Common myeloid progenitor, CD34-positive (primary cell): ENCODE measurements around the gene RABGAP1.
A peak's percentile ranks its signal among the peaks of the same experiment; 100 is the strongest.

Experiments
- CTCF ChIA-PET: fragments of 350-600 bp; sonication (Branson Sonifier 250); formaldehyde crosslinking; loops from one replicate; lab custom pipeline; 2021; ENCODE audit warnings: antibody characterized with exemption; lab: Charles Lee
- POLR2A ChIA-PET: fragments of 350-600 bp; sonication (Branson Sonifier 250); formaldehyde crosslinking; loops from one replicate; lab custom pipeline; 2021; ENCODE audit warnings: antibody characterized with exemption; lab: Charles Lee
- DNase-seq, 3 donors: peaks; one replicate each; pipeline versions ENCODE4 v3.0.0 to v3.0.0-alpha.2; 2013
- H3K27ac ChIP-seq, 2 experiments: 1 replicate in 1 of 2; 2 replicates in 1 of 2; pipeline ENCODE4 v1.7.0; 2013; ENCODE audit warnings: inconsistent platforms in 2 of 2, low read length in 2 of 2, mild to moderate bottlenecking in 2 of 2, low read depth in 1 of 2, moderate library complexity in 1 of 2; ENCODE audit not compliant: severe bottlenecking in 2 of 2, insufficient read depth in 1 of 2, poor library complexity in 1 of 2
- H3K27me3 ChIP-seq, 5 experiments: replicated peaks in 2 of 5; 1 replicate in 3 of 5; 2 replicates in 2 of 5; pipeline versions ENCODE4 v1.6.1 to v1.7.0; 2013; ENCODE audit warnings: low read length in 4 of 5, mild to moderate bottlenecking in 2 of 5, moderate library complexity in 2 of 5, inconsistent platforms in 1 of 5; ENCODE audit not compliant: insufficient read depth in 5 of 5, control insufficient read depth in 4 of 5
- H3K36me3 ChIP-seq, 4 experiments: 1 replicate in 2 of 4; 2 replicates in 2 of 4; pipeline versions ENCODE4 v1.6.1 to v1.7.0; 2013; ENCODE audit warnings: low read length in 3 of 4, control low read depth in 1 of 4, mild to moderate bottlenecking in 1 of 4; ENCODE audit not compliant: control insufficient read depth in 4 of 4, insufficient read depth in 4 of 4
- H3K4me1 ChIP-seq, 4 experiments: 1 replicate in 3 of 4; 2 replicates in 1 of 4; pipeline versions ENCODE4 v1.6.1 to v1.7.1; 2013; ENCODE audit warnings: low read length in 3 of 4, mild to moderate bottlenecking in 3 of 4, control low read depth in 1 of 4, inconsistent platforms in 1 of 4, moderate library complexity in 1 of 4; ENCODE audit not compliant: control insufficient read depth in 4 of 4, insufficient read depth in 4 of 4; ENCODE audit errors: control extremely low read depth in 1 of 4
- H3K4me3 ChIP-seq, 7 experiments: 1 replicate in 4 of 7; 2 replicates in 3 of 7; pipeline versions ENCODE4 v1.5.1 to v1.7.0; 2013; ENCODE audit warnings: mild to moderate bottlenecking in 7 of 7, low read length in 6 of 7, moderate library complexity in 6 of 7, inconsistent platforms in 2 of 7, low read depth in 2 of 7, control low read depth in 1 of 7; ENCODE audit not compliant: insufficient read depth in 4 of 7, control insufficient read depth in 1 of 7; ENCODE audit errors: extremely low read depth in 1 of 7
- H3K9me3 ChIP-seq, 5 experiments: 1 replicate in 4 of 5; 2 replicates in 1 of 5; pipeline versions ENCODE4 v1.6.1 to v1.7.1; 2013; ENCODE audit warnings: low read length in 4 of 5, mild to moderate bottlenecking in 2 of 5, inconsistent platforms in 1 of 5, low read depth in 1 of 5, moderate library complexity in 1 of 5; ENCODE audit not compliant: control insufficient read depth in 4 of 5, insufficient read depth in 2 of 5; ENCODE audit errors: control extremely low read depth in 1 of 5
- WGBS: methylation state at CpG from one replicate; pipeline ENCODE4 v1.1.5; 2013; ENCODE audit not compliant: insufficient coverage; 5-methylcytosine and 5-hydroxymethylcytosine counted together

Gene RABGAP1

GRCh38 chr9:122941582-122942234 lies 888 bp downstream of the RABGAP1 start:
- peak in 1 of 3 donors; percentile 50 for DNase-seq
- Histone ChIP-seq H3K36me3 (peaks cover 0 to 10% (median 5%) of the 10 kb centered on the region in 4 experiments), H3K27me3 (no peaks in the 10 kb centered on the region), H3K27ac (peak overlapping the region; percentile 77 to 92), H3K9me3 (no peaks in the 10 kb centered on the region), H3K4me1 (peaks cover 6 to 23% (median 17%) of the 10 kb centered on the region in 4 experiments), H3K4me3 (peak overlapping the region; percentile 67 to 97 (median 85))
- CTCF ChIA-PET: interaction anchor here (0.9 to 3.9 kb wide), 5 partner anchors 9 to 52 kb away, joined by 3 to 15 read pairs (median 3); partner anchors contain the start of gene ZBTB26
- WGBS: 14% methylated on average over 12 of the region's 17 CpGs
- POLR2A ChIA-PET: interaction anchor here (2.4 kb wide), 1 partner anchor 29 kb away, joined by 8 read pairs; the partner anchor contains the start of gene ZBTB6

GRCh38 chr9:122944960-122945888 lies 4.4 kb downstream of the RABGAP1 start:
- WGBS: 100% methylated on average over 1 of the region's 4 CpGs
- H3K27ac ChIP-seq: peak overlapping the region in 1 of 2 experiments; percentile 7
- ChIA-PET POLR2A (no interaction called here), CTCF (interaction anchor here (1.3 kb wide), 1 partner anchor 27 kb away, joined by 3 read pairs; no protein-coding TSS in a partner anchor)
- H3K4me1 ChIP-seq: peaks cover 6 to 22% (median 15%) of the 10 kb centered on the region in 4 experiments
- H3K9me3 ChIP-seq: no peaks in the 10 kb centered on the region
- H3K36me3 ChIP-seq: no peaks in the 10 kb centered on the region
- no peak overlapping the region for H3K4me3 ChIP-seq
- DNase-seq: no peak
- H3K27me3 ChIP-seq: no peaks in the 10 kb centered on the region

- Histone ChIP-seq H3K27ac (no peak overlapping the region), H3K4me1 (peaks cover 5 to 15% (median 9%) of the 10 kb centered on the region in 4 experiments), H3K4me3 (no peak overlapping the region), H3K27me3 (no peaks in the 10 kb centered on the region), H3K36me3 (no peaks in the 10 kb centered on the region), H3K9me3 (no peaks in the 10 kb centered on the region)
- DNase-seq: no peak
- ChIA-PET POLR2A (no interaction called here), CTCF (no interaction called here)
- WGBS: no CpG with 5 or more reads among the region's 1 CpG
Observed at GRCh38 chr9:122946461-122947005, 5.7 kb downstream of the RABGAP1 start.

GRCh38 chr9:122948313-122948712 lies 7.5 kb downstream of the RABGAP1 start:
- 92% methylated on average over 2 of the region's 3 CpGs for WGBS
- no peak overlapping the region for H3K4me3 ChIP-seq
- DNase-seq: no peak
- H3K27ac ChIP-seq: no peak overlapping the region
- no peaks in the 10 kb centered on the region for H3K9me3 ChIP-seq
- ChIA-PET CTCF (interaction anchor here (1.0 kb wide), 1 partner anchor 16 kb away, joined by 4 read pairs; no protein-coding TSS in a partner anchor), POLR2A (no interaction called here)
- peaks cover 0 to 5% (median 2%) of the 10 kb centered on the region in 4 experiments for H3K4me1 ChIP-seq
- no peaks in the 10 kb centered on the region for H3K36me3 ChIP-seq
- H3K27me3 ChIP-seq: no peaks in the 10 kb centered on the region

GRCh38 chr9:122949696-122950095 lies 8.9 kb downstream of the RABGAP1 start:
- peaks cover 0 to 12% (median 3%) of the 10 kb centered on the region in 4 experiments for H3K4me1 ChIP-seq
- no peaks in the 10 kb centered on the region for H3K36me3 ChIP-seq
- no peaks in the 10 kb centered on the region for H3K27me3 ChIP-seq
- WGBS: 100% methylated on average over 1 of the region's 1 CpG
- ChIA-PET POLR2A (no interaction called here), CTCF (no interaction called here)
- no peak overlapping the region for H3K4me3 ChIP-seq
- no peaks in the 10 kb centered on the region for H3K9me3 ChIP-seq
- no peak overlapping the region for H3K27ac ChIP-seq
- DNase-seq: no peak

GRCh38 chr9:122950263-122950662 lies 9.4 kb downstream of the RABGAP1 start:
- Histone ChIP-seq H3K4me3 (no peak overlapping the region), H3K27me3 (no peaks in the 10 kb centered on the region), H3K27ac (no peak overlapping the region), H3K36me3 (no peaks in the 10 kb centered on the region), H3K9me3 (no peaks in the 10 kb centered on the region), H3K4me1 (peaks cover 0 to 12% (median 2%) of the 10 kb centered on the region in 4 experiments)
- DNase-seq: no peak
- ChIA-PET POLR2A (no interaction called here), CTCF (no interaction called here)
- no CpG with 5 or more reads among the region's 3 CpGs for WGBS
